T-helper 2 cell (primary cell): ENCODE data around the gene PNLIPRP2.

Experiments used
- DNase-seq, 5 experiments: peaks; one replicate each; pipeline versions ENCODE4 v3.0.0 to v3.0.0-alpha.2; 2012 to 2022

Gene PNLIPRP2

DNA sequence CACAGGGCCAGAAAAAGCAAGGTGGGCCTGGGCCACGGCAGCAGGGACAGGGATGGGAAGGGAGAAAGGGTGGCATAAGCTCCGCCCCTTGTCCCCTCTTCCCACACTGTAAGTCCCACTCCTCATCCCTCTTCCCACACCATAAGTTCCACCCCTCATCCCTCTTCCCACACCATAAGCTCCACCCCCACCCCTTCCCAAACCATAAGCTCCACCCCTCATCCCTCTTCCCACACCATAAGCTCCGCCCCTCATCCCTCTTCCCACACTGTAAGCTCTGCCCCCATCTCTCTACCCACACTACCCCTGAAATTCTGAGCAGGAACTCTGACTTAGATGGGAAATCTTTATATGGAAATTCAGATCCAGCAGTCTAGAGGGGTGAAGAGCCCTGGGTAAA, 65.9 kb downstream of the PNLIPRP2 start:
- no peak for DNase-seq

DNA sequence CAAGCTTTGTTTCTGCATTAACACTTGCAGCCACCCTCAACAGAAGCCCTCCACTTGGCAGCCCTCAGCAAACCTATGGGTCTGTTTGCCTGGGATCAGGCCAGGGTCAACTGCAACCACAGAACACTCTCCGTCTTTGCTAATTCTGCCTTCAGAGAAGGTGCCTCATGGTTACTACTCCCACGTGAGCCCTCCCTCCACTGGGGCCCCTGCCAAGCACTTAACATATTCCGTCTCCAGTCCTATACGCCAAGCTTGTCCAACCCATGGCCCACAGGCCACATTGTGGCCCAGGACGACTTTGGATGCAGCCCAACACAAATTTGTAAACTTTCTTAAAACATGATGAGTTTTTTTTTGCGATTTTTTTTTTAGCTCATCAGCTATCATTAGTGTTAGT, 66.9 kb downstream of the PNLIPRP2 start:
- no peak for DNase-seq

DNA sequence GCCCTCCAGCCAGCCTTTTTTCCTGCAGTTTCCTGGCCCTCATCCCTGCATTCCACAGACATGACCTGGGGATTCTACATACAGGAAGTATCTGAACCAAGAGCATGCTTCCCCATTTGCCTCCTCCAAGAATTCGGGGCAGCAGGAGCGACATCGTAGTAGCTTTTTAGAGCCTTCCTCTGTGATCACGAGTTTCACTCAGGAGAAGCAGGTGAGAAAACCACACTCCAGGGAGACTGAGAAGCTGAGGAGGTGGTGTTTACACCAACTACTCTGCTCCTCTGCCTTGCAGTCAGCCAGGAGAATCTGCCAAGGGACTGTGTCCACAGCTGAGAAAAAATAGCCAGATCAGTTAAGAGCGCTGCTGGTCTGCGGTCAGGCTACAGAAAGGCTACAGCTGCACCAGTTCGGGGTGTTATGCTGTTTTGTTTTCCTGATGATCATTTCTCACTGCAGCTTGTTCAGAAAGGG, 67.5 kb downstream of the PNLIPRP2 start:
- no peak for DNase-seq

DNA sequence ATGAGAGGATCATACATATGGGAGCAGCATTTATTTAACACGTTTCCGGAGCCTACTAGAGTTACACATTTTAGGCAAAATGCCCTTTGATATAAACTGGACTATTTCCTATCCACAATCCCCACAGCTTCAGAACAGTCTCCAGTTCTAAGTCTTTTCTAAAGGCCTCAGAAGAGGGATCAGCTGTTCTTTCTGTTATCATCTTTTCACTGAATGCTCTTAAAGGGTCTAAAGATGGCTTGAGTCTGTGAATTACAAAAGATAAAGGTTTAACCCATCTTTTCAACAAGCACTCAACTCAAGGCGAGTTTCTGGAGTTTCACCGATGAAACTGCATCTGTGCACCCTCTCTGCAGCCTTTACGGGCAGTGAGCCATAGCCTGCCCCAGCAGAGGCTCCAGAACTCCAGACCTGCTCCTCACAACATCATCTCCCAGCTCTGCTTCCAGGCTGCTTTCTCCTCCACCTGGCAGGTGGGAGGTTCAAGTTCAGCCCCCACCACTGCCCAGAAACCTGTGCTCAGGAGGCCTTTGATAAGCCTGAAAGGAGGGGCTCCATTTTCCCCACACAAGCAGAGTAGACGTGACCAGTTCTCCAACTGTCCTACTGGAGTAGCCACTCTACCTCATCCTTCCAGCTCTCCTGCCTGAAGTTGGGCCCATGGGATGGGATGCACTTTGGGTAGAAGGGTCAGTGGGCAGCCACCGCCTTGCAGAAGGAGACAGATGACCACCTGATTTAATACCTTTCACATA, 68.2 kb downstream of the PNLIPRP2 start:
- DNase-seq = no peak

- no peak for DNase-seq
Observed at GRCh38 chr10:116689744-116690143, 69.0 kb downstream of the PNLIPRP2 start.

GRCh38 chr10:116690356-116691322, 69.9 kb downstream of the PNLIPRP2 start:
- no peak for DNase-seq

GRCh38 chr10:116691635-116692034, 70.9 kb downstream of the PNLIPRP2 start:
- no peak for DNase-seq

DNA sequence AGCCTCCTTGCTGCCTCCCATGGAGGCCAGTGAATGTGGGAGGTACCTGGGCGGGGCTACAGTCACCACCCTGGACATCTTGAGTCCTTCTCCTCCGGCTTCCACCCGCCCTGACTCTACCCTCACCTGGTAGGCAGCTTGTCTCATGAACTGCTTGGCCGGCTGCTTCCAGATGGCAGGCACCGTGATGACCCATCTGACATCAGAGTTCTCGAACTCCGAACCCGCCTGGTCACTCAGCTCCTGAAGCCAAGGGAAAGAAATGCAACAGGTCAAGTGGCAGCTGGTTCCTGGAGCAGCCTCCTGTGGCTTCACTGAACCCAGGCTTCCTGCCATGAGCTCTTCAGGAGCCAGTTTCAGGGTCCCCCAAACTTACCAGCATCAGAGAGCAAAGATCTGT, 71.5 kb downstream of the PNLIPRP2 start:
- DNase-seq = no peak

DNA sequence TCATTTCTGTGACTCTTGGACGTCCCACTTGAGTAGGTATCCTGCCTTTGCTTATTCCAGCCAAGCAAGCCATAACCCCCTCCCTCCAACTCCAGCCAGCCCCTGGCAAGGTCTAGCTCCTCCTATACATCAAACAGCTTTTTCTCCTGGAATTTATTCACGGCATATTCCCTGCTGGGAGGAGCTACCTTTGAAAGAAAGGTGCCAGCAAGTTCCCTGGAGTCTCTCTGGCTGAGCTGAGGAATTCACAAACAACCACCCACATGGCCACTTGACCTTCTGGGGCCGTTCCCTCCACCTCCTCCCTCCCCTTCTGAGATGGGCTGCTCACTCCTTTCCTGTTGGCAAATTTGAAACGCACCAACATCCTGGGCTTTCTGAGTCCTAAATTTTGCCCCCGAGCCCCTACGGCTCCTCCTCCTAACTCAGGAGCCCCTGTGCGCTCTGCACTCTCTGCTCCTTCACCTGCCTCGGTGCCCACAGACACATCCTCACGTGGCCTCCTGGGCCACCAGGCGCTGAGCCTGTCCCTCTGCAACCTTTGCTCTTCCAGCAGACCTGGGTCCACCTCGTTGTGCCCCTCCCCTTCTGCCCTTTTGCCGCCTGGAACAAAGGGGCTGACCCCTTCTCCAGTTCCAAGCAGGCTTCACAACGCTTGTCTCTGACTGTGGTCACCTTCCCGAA, 73.6 kb downstream of the PNLIPRP2 start:
- no peak for DNase-seq
